SK-N-SH (cell line): ENCODE measurements around the gene COL23A1. TPM values are rescaled to one million over a fixed set of nuclear protein-coding genes. Genes with fewer than 3 reads are reported as not detected.

Experiments used
- CTCF ChIA-PET: fragments of 300-600, 350-600 bp; formaldehyde crosslinking; extraction: SDS; loops from one replicate; lab custom pipeline; 2021; lab: Yijun Ruan, JAX
- POLR2A ChIA-PET: fragments of 350-600 bp; sonication (Branson Sonifier 250); formaldehyde crosslinking; extraction: SDS; loops from one replicate; lab custom pipeline; 2020; ENCODE audit warnings: antibody characterized with exemption, inconsistent platforms; lab: Yijun Ruan, JAX
- DNase-seq: peaks from one replicate; pipeline ENCODE4 v3.0.0; 2012
- H2AFZ ChIP-seq: fragments of 200-600 bp; sonication (generic); 2 replicates; pipeline ENCODE4 v1.8.1; 2016; ENCODE audit warnings: antibody characterized with exemption, mild to moderate bottlenecking, low read depth
- H3F3A ChIP-seq: fragments of 200-600 bp; sonication (generic); replicated peaks from 2 replicates; pipeline ENCODE3; 2016; ENCODE audit warnings: antibody characterized with exemption, mild to moderate bottlenecking; ENCODE audit not compliant: insufficient read depth
- H3K27ac ChIP-seq, 2 experiments: fragments of 200-500 bp in 1 of 2; fragments of 200-600 bp in 1 of 2; sonication (Bioruptor generic) in 1 of 2; sonication (generic), shearing (Covaris generic) in 1 of 2; 2 replicates each; pipeline versions ENCODE4 v1.5.1 to v1.6.1; 2014 to 2016; ENCODE audit warnings: low read depth in 2 of 2, inconsistent platforms in 1 of 2, low read length in 1 of 2, mild to moderate bottlenecking in 1 of 2, mixed read lengths in 1 of 2
- H3K27me3 ChIP-seq: fragments of 200-600 bp; sonication (generic), shearing (Covaris generic); 2 replicates; pipeline ENCODE4 v1.6.1; 2016; ENCODE audit warnings: mixed run types; ENCODE audit not compliant: insufficient read depth
- H3K36me3 ChIP-seq, 2 experiments: fragments of 200-500 bp in 1 of 2; fragments of 200-600 bp in 1 of 2; sonication (Bioruptor generic) in 1 of 2; sonication (generic) in 1 of 2; replicated peaks in 1 of 2; 2 replicates each; pipeline versions ENCODE3 to v1.5.1; 2014 to 2016; ENCODE audit warnings: low read length in 1 of 2, mild to moderate bottlenecking in 1 of 2; ENCODE audit not compliant: insufficient read depth in 2 of 2, control insufficient read depth in 1 of 2
- H3K4me1 ChIP-seq, 2 experiments: fragments of 200-500 bp in 1 of 2; fragments of 200-600 bp in 1 of 2; sonication (Bioruptor generic) in 1 of 2; sonication (generic), shearing (Covaris generic) in 1 of 2; 2 replicates each; pipeline versions ENCODE4 v1.5.1 to v1.6.1; 2014 to 2016; ENCODE audit warnings: low read depth in 1 of 2, low read length in 1 of 2, mixed run types in 1 of 2; ENCODE audit not compliant: insufficient read depth in 2 of 2, control insufficient read depth in 1 of 2
- H3K4me2 ChIP-seq: fragments of 200-600 bp; sonication (generic), shearing (Covaris generic); 2 replicates; pipeline ENCODE4 v1.6.1; 2017; ENCODE audit warnings: mixed run types
- H3K4me3 ChIP-seq, 2 experiments: fragments of 200-500 bp in 1 of 2; fragments of 200-600 bp in 1 of 2; sonication (Bioruptor generic) in 1 of 2; sonication (generic), shearing (Covaris generic) in 1 of 2; 2 replicates each; pipeline versions ENCODE4 v1.5.1 to v1.8.1; 2014 to 2016; ENCODE audit warnings: low read depth in 2 of 2, inconsistent platforms in 1 of 2, low read length in 1 of 2, mild to moderate bottlenecking in 1 of 2, mixed read lengths in 1 of 2, moderate library complexity in 1 of 2
- H3K79me2 ChIP-seq: fragments of 200-600 bp; sonication (generic); 2 replicates; pipeline ENCODE4 v1.8.1; 2017; ENCODE audit warnings: mild to moderate bottlenecking; ENCODE audit not compliant: insufficient read depth
- H3K9ac ChIP-seq: fragments of 200-600 bp; sonication (generic); 2 replicates; pipeline ENCODE4 v1.6.1; 2017; ENCODE audit warnings: mixed run types
- H3K9me2 ChIP-seq: fragments of 200-600 bp; sonication (generic); 2 replicates; pipeline ENCODE4 v1.6.1; 2017; ENCODE audit warnings: mixed run types
- H3K9me3 ChIP-seq: fragments of 200-600 bp; sonication (generic); 2 replicates; pipeline ENCODE4 v1.6.1; 2017; ENCODE audit warnings: mixed run types, mild to moderate bottlenecking, moderate library complexity
- H4K20me1 ChIP-seq: fragments of 200-600 bp; sonication (generic); 2 replicates; pipeline ENCODE4 v1.6.1; 2017; ENCODE audit warnings: mild to moderate bottlenecking, mixed run types; ENCODE audit not compliant: insufficient read depth
- CHD2 ChIP-seq: fragments of 150-350 bp; IDR thresholded peaks from 2 replicates; pipeline ENCODE4 v1.6.1; 2018; ENCODE audit warnings: low read length; ENCODE audit not compliant: partially characterized antibody
- CTCF ChIP-seq: fragments of 200-600 bp; sonication (generic); IDR thresholded peaks from 2 replicates; pipeline ENCODE4 v1.6.1; 2017; ENCODE audit warnings: antibody characterized with exemption, mild to moderate bottlenecking, moderate library complexity
- EZH2phosphoT487 ChIP-seq: fragments of 200-600 bp; sonication (generic); IDR thresholded peaks from 2 replicates; pipeline ENCODE4 v1.6.1; 2017; ENCODE audit warnings: low read depth, mixed run types, mild to moderate bottlenecking, antibody characterized with exemption, moderate library complexity, borderline replicate concordance
- FOSL2 ChIP-seq: IDR thresholded peaks from 2 replicates; pipeline ENCODE4 v1.4.0; 2012; ENCODE audit warnings: low read depth, mild to moderate bottlenecking, moderate library complexity, borderline replicate concordance
- FOXJ3 ChIP-seq: sonication (generic); formaldehyde crosslinking; IDR thresholded peaks from 2 replicates; pipeline ENCODE4 v1.5.1; 2020; ENCODE audit warnings: mild to moderate bottlenecking, missing genetic modification reagents
- FOXM1 ChIP-seq: IDR thresholded peaks from 2 replicates; pipeline ENCODE4 v1.4.0; 2012; ENCODE audit warnings: low read depth, mild to moderate bottlenecking
- GATA2 ChIP-seq: sonication (generic); formaldehyde crosslinking; IDR thresholded peaks from 2 replicates; pipeline ENCODE4 v1.5.0; 2020; ENCODE audit warnings: mild to moderate bottlenecking, missing genetic modification reagents
- JUND ChIP-seq: IDR thresholded peaks from 2 replicates; pipeline ENCODE4 v1.4.0; 2012
- MAX ChIP-seq: IDR thresholded peaks from 2 replicates; pipeline ENCODE4 v1.4.0; 2012; ENCODE audit warnings: low read depth
- NRF1 ChIP-seq: IDR thresholded peaks from 2 replicates; pipeline ENCODE4 v1.6.1; 2012; ENCODE audit warnings: low read depth, mild to moderate bottlenecking, low read length
- PBX3 ChIP-seq: IDR thresholded peaks from 2 replicates; pipeline ENCODE4; 2012
- POLR2AphosphoS5 ChIP-seq: IDR thresholded peaks from 2 replicates; pipeline ENCODE4 v1.6.1; 2012; ENCODE audit warnings: low read depth, low read length
- REST ChIP-seq: IDR thresholded peaks from 2 replicates; pipeline ENCODE4 v1.6.1; 2012; ENCODE audit warnings: mild to moderate bottlenecking, low read depth, low read length, moderate library complexity
- SIN3A ChIP-seq: IDR thresholded peaks from 2 replicates; pipeline ENCODE4 v1.6.1; 2012; ENCODE audit warnings: low read depth, mild to moderate bottlenecking, low read length, moderate library complexity, borderline replicate concordance
- TAF1 ChIP-seq: IDR thresholded peaks from 2 replicates; pipeline ENCODE4 v1.6.1; 2012; ENCODE audit warnings: low read depth, mild to moderate bottlenecking, low read length, moderate library complexity, borderline replicate concordance
- TCF12 ChIP-seq: IDR thresholded peaks from 2 replicates; pipeline ENCODE4 v1.4.0; 2012
- TEAD4 ChIP-seq: IDR thresholded peaks from 2 replicates; pipeline ENCODE4 v1.4.0; 2012; ENCODE audit warnings: mild to moderate bottlenecking, borderline replicate concordance; ENCODE audit not compliant: insufficient read depth
- USF1 ChIP-seq: IDR thresholded peaks from 2 replicates; pipeline ENCODE4 v1.4.0; 2012; ENCODE audit warnings: low read depth, borderline replicate concordance
- ZBTB33 ChIP-seq: IDR thresholded peaks from 2 replicates; pipeline ENCODE4 v1.4.0; 2012; ENCODE audit warnings: low read depth, borderline replicate concordance
- WGBS: methylation state at CpG from one replicate; pipeline ENCODE4 v1.1.6; 2017; ENCODE audit warnings: low lambda C conversion rate; 5-methylcytosine and 5-hydroxymethylcytosine counted together
- polyA plus RNA-seq, 3 experiments: library from polyadenylated mRNA; depleted of rRNA; stranded (reverse); fragments of >200 nt; gene quantifications; 2 replicates each; pipeline ENCODE4 v1.2.3, GENCODE V29; 2012

The COL23A1 gene
- polyA plus RNA-seq, 1 of the 3 experiments (the other 2 are of a cell fraction), result 0.10 TPM

GRCh38 chr5:178229861-178230260 is 360.3 kb downstream of the COL23A1 start:
- peaks cover 7 to 27% of the 10 kb centered on the region in 2 experiments for H3K36me3 ChIP-seq
- WGBS, result 92% methylated on average over 10 of the region's 10 CpGs

More at GRCh38 chr5:178229861-178230260, 360.3 kb downstream of the COL23A1 start:
- TF ChIP-seq CTCF, result no peak
- no peak for TF ChIP-seq CHD2
- TF ChIP-seq FOSL2, result no peak
- TF ChIP-seq USF1, result no peak
- no peak for TF ChIP-seq REST
- TF ChIP-seq JUND, result no peak
- no peak for TF ChIP-seq MAX
- TF ChIP-seq POLR2AphosphoS5, result no peak
- no peak for TF ChIP-seq PBX3
- TF ChIP-seq ZBTB33, result no peak
- no peak for TF ChIP-seq SIN3A
- no peak for TF ChIP-seq GATA2 (CRISPR knock-in tag)
- no peak for TF ChIP-seq NRF1
- TF ChIP-seq TEAD4, result no peak
- TF ChIP-seq FOXJ3 (CRISPR knock-in tag), result no peak
- no peak for TF ChIP-seq TCF12
- no peak for TF ChIP-seq TAF1
- no peak for TF ChIP-seq FOXM1
- no peak for TF ChIP-seq EZH2phosphoT487
- Histone ChIP-seq H3K4me1 (peaks cover 11 to 31% of the 10 kb centered on the region in 2 experiments; a peak in 2 of 4 replicates), H3F3A (peaks cover 11% of the 10 kb centered on the region), H3K27ac (no peak overlapping the region), H3K9me3 (no peaks in the 10 kb centered on the region), H3K27me3 (no peaks in the 10 kb centered on the region), H3K4me3 (no peak overlapping the region), H2AFZ (no peak overlapping the region), H3K4me2 (no peak overlapping the region), H3K9me2 (no peaks in the 10 kb centered on the region), H3K9ac (no peak overlapping the region), H3K79me2 (peaks cover 28% of the 10 kb centered on the region), H4K20me1 (no peaks in the 10 kb centered on the region)
- CTCF ChIA-PET, result interaction anchor here (0.8 to 12.2 kb wide), 2 partner anchors 21 to 362 kb away, joined by 3 to 147 read pairs; partner anchors contain the start of gene COL23A1
- POLR2A ChIA-PET, result interaction anchor here (1.2 to 1.5 kb wide), 3 partner anchors 13 to 26 kb away, joined by 3 to 4 read pairs (median 3); partner anchors contain the start of gene HNRNPAB
- no peak for DNase-seq
